GM18867 (cell line): ENCODE results near the gene KLF2.
"Not testable (repeated sequence)": the region's sequence is repeated elsewhere in the genome, so short reads cannot be mapped to it uniquely, and the experiment has no call there.

Experiments used
- ATAC-seq: cut with Tn5 transposase; IDR thresholded peaks from one replicate; pipeline ENCODE4 v1.9.1; 2021; ENCODE audit warnings: mild to moderate bottlenecking, moderate library complexity; ENCODE audit not compliant: unreplicated experiment

The KLF2 gene

GRCh38 chr19:16335226-16335625 lies 10.6 kb downstream of the KLF2 start:
- ATAC-seq = no peak

GRCh38 chr19:16336571-16336970 lies 11.9 kb downstream of the KLF2 start:
- no peak for ATAC-seq

GRCh38 chr19:16337809-16338469 lies 13.3 kb downstream of the KLF2 start:
- no peak for ATAC-seq

GRCh38 chr19:16338470-16339360 lies 14.1 kb downstream of the KLF2 start:
- ATAC-seq = peak; percentile 26

- ATAC-seq = no peak
Observed at GRCh38 chr19:16339361-16339725, 14.7 kb downstream of the KLF2 start.

GRCh38 chr19:16340092-16340491 lies 15.5 kb downstream of the KLF2 start:
- ATAC-seq = no peak

- ATAC-seq = no peak
Observed at GRCh38 chr19:16340654-16341053, 16.0 kb downstream of the KLF2 start.

- ATAC-seq = peak; percentile 63
Observed at GRCh38 chr19:16342002-16342715, 17.5 kb downstream of the KLF2 start.

GRCh38 chr19:16343156-16343555 lies 18.5 kb downstream of the KLF2 start:
- no peak for ATAC-seq

- no peak for ATAC-seq
Observed at GRCh38 chr19:16345457-16345856, 20.8 kb downstream of the KLF2 start.

GRCh38 chr19:16347099-16347498 lies 22.5 kb downstream of the KLF2 start:
- not testable (repeated sequence) for ATAC-seq

- ATAC-seq = no peak
Observed at GRCh38 chr19:16347706-16348105, 23.1 kb downstream of the KLF2 start.

GRCh38 chr19:16349551-16350152 lies 25.0 kb downstream of the KLF2 start:
- no peak for ATAC-seq

GRCh38 chr19:16351133-16351809 lies 26.6 kb downstream of the KLF2 start:
- no peak for ATAC-seq

GRCh38 chr19:16355293-16356043 lies 30.8 kb downstream of the KLF2 start:
- ATAC-seq = no peak

GRCh38 chr19:16358456-16358855 lies 33.8 kb downstream of the KLF2 start:
- no peak for ATAC-seq

GRCh38 chr19:16359074-16359473 lies 34.4 kb downstream of the KLF2 start:
- no peak for ATAC-seq

GRCh38 chr19:16359964-16360363 lies 35.3 kb downstream of the KLF2 start:
- no peak for ATAC-seq

- no peak for ATAC-seq
Observed at GRCh38 chr19:16360738-16361137, 36.1 kb downstream of the KLF2 start.

GRCh38 chr19:16361254-16361653 lies 36.6 kb downstream of the KLF2 start:
- no peak for ATAC-seq
